ENCODE measurements around the gene RNF113A.
"Not testable (repeated sequence)": the region's sequence is repeated elsewhere in the genome, so short reads cannot be mapped to it uniquely, and the experiment has no call there.

The RNF113A gene

GRCh38 chrX:119828446-119828845 lies 43.1 kb downstream of the RNF113A start:
- no peak for DNase-seq

- peak; percentile 2 for DNase-seq
Observed at GRCh38 chrX:119826399-119826959, 45.1 kb downstream of the RNF113A start.

GRCh38 chrX:119824221-119824620 lies 47.3 kb downstream of the RNF113A start:
- DNase-seq, result not testable (repeated sequence)

- not testable (repeated sequence) for DNase-seq
Observed at GRCh38 chrX:119821703-119822102, 49.8 kb downstream of the RNF113A start.

Data from fibroblast of skin of right biceps (primary cell).